CD8-positive, alpha-beta memory T cell (primary cell): ENCODE results near the gene GARIN5B. TPM values are rescaled to one million over a fixed set of nuclear protein-coding genes. Genes with fewer than 3 reads are reported as not detected.

ENCODE experiments used
- CTCF ChIA-PET: fragments of 350-600 bp; sonication (Branson Sonifier 250); formaldehyde crosslinking; loops from one replicate; lab custom pipeline; 2021; ENCODE audit warnings: antibody characterized with exemption; lab: Charles Lee
- POLR2A ChIA-PET: fragments of 350-600 bp; sonication (Branson Sonifier 250); formaldehyde crosslinking; loops from one replicate; lab custom pipeline; 2021; ENCODE audit warnings: antibody characterized with exemption; lab: Charles Lee
- DNase-seq, 5 donors: peaks; one replicate each; pipeline versions ENCODE4 v3.0.0 to v3.0.0-alpha.2; 2020 to 2022; ENCODE audit warnings: mixed read lengths in 1 of 5
- H3K27ac ChIP-seq: one replicate; pipeline ENCODE4 v1.7.0; 2013; ENCODE audit warnings: low read depth, mild to moderate bottlenecking, low read length, moderate library complexity
- H3K27me3 ChIP-seq: 2 replicates; pipeline ENCODE4 v1.7.0; 2013; ENCODE audit warnings: low read length, mild to moderate bottlenecking; ENCODE audit not compliant: insufficient read depth, poor library complexity, severe bottlenecking
- H3K36me3 ChIP-seq: 2 replicates; pipeline ENCODE4 v1.7.0; 2013; ENCODE audit warnings: mild to moderate bottlenecking, low read length, moderate library complexity; ENCODE audit not compliant: insufficient read depth
- H3K4me1 ChIP-seq: 2 replicates; pipeline ENCODE4 v1.7.0; 2013; ENCODE audit warnings: mild to moderate bottlenecking, low read length, moderate library complexity; ENCODE audit not compliant: insufficient read depth
- H3K4me3 ChIP-seq: 2 replicates; pipeline ENCODE4 v1.7.0; 2013; ENCODE audit warnings: mild to moderate bottlenecking, low read length
- H3K9me3 ChIP-seq: 2 replicates; pipeline ENCODE4 v1.7.0; 2013; ENCODE audit warnings: mild to moderate bottlenecking, low read length
- H3K27ac Mint-ChIP-seq, 8 donors: one replicate each; pipeline ENCODE4 v1.8.0; 2020 to 2021; ENCODE audit warnings: mixed read lengths in 8 of 8, mild to moderate bottlenecking in 6 of 8, inconsistent platforms in 3 of 8, moderate library complexity in 3 of 8
- H3K27me3 Mint-ChIP-seq, 2 donors: one replicate each; pipeline ENCODE4 v1.8.0; 2020 to 2021; ENCODE audit warnings: mixed read lengths in 2 of 2, mild to moderate bottlenecking in 1 of 2, moderate library complexity in 1 of 2
- H3K36me3 Mint-ChIP-seq, 3 donors: one replicate each; pipeline ENCODE4 v1.8.0; 2020 to 2021; ENCODE audit warnings: mixed read lengths in 3 of 3, inconsistent platforms in 1 of 3, mild to moderate bottlenecking in 1 of 3
- H3K4me1 Mint-ChIP-seq, 3 donors: one replicate each; pipeline ENCODE4 v1.8.0; 2020 to 2021; ENCODE audit warnings: mixed read lengths in 3 of 3, inconsistent platforms in 1 of 3, mild to moderate bottlenecking in 1 of 3
- H3K4me3 Mint-ChIP-seq, 7 donors: one replicate each; pipeline ENCODE4 v1.8.0; 2020 to 2021; ENCODE audit warnings: mixed read lengths in 7 of 7, mild to moderate bottlenecking in 6 of 7, moderate library complexity in 4 of 7, inconsistent platforms in 2 of 7
- H3K9me3 Mint-ChIP-seq, 5 donors: one replicate each; pipeline ENCODE4 v1.8.0; 2020 to 2022; ENCODE audit warnings: mixed read lengths in 5 of 5, mild to moderate bottlenecking in 3 of 5, moderate library complexity in 2 of 5, inconsistent platforms in 1 of 5
- polyA plus RNA-seq: library from polyadenylated mRNA; unstranded; fragments of 300-500 nt; fragmentation: Illumina TruSeq; gene quantifications from one replicate; pipeline ENCODE4 v1.2.3, GENCODE V29; 2021
- total RNA-seq, 2 experiments: library from RNA; stranded (reverse); gene quantifications; one replicate each; pipeline ENCODE4 v1.2.3, GENCODE V29; 2021

The GARIN5B gene
- total and polyA plus RNA-seq, 3 experiments from 2014 or later: not detected

DNA sequence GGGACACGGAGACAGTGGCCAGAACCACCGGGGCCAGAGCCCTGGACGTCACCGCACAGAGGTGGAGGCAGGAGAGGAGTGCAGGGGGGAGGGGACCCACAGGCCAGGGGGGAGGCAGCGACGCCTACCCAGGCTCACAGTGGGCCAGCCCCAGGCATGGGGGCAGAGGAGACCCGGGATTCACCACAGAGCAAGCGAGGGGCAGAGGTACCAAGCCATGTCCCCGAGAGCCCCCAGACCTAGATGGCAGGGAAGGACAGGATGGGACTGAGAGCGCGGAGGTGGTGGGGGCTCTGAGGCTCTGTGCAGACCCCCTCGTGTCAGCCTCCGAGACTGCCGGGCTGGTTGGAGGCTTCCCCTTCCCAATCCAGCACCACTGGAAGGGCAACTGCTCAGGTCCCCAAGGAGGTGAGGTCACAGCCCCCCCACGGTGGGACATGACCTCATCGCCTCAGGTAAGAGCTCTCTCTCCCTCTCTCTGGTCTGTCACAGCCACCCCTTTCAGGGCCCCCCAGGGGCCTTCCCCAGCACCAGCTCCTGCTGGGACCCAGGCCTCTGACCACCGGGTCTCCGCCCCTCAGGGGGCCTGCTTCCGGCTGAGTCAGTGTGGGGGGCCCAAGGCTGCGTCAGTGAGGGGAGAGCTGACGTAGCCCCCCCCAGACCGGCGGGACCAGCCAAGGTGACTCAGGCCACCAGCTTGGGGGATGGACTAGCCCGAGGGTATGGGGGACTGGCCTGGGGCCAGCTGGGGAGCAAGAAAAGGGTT lies 9.4 kb upstream of the GARIN5B start:
- H3K4me3 Mint-ChIP-seq: no peak overlapping the region
- Histone ChIP-seq H3K36me3 (no peaks in the 10 kb centered on the region), H3K4me1 (peaks cover 6% of the 10 kb centered on the region), H3K9me3 (no peaks in the 10 kb centered on the region), H3K4me3 (no peak overlapping the region), H3K27me3 (peaks cover 34% of the 10 kb centered on the region), H3K27ac (no peak overlapping the region)
- peaks cover 0 to 2% (median 0%) of the 10 kb centered on the region in 5 donors for H3K9me3 Mint-ChIP-seq
- ChIA-PET CTCF (interaction anchor here (0.9 kb wide), 1 partner anchor 12 kb away, joined by 3 read pairs; the partner anchor contains the start of gene TMEM238), POLR2A (no interaction called here)
- peak in 1 of 5 donors; percentile 62 for DNase-seq
- peaks cover 30 to 42% of the 10 kb centered on the region in 2 donors for H3K27me3 Mint-ChIP-seq
- H3K4me1 Mint-ChIP-seq: peaks cover 7 to 13% (median 8%) of the 10 kb centered on the region in 3 donors
- H3K27ac Mint-ChIP-seq: peak overlapping the region in 1 of 8 donors; percentile 25
- H3K36me3 Mint-ChIP-seq: peaks cover 0 to 4% (median 0%) of the 10 kb centered on the region in 3 donors

DNA sequence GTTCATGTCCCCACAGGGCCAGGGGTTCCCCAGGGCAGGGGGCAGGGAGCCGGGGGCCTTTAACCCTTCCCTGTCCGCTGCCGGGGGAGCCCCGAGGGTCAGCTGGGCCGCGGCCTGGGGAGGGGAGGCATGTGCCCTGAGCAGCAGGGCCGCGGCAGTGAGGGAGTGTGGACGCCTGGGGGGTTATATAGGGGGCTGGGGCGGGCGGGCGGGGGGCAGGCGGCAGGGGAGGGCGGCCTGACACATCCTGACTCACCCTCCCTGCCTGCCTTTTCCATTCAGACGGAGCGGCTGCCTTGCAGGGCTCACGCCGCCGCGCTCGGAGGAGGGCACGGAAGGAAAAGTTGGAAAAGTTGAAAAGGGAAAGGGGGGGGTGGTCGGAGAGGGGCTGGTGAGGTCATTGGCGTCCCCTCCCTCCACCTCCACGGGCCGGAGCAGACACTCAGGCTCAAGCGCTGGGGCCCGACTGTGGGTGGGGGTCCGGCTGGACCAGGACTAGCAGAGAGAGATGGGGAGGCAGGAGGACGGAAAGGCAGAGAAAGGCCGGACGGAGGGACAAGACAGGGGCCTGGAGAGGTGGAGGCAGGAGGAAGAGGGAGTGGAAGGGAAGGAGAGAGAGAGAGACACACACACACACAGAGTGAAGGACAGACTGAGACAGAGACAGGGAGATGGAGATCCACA lies 7.4 kb upstream of the GARIN5B start, which contains the start of gene IL11:
Gene IL11, minus strand, starts transcription at position 159 of the 684 bp plus-strand sequence. Its CDS starts 153 bp downstream, at position 6.
- Mint-ChIP-seq H3K27me3 (peaks cover 30 to 52% of the 10 kb centered on the region in 2 donors), H3K36me3 (peaks cover 0 to 4% (median 0%) of the 10 kb centered on the region in 3 donors), H3K9me3 (peaks cover 0 to 2% (median 0%) of the 10 kb centered on the region in 5 donors), H3K27ac (peak within 1 kb of the TSS in 4 of 8 donors; percentile 9 to 71 (median 49)), H3K4me3 (peak within 1 kb of the TSS; percentile 36 to 75 (median 71)), H3K4me1 (peaks cover 7 to 13% (median 8%) of the 10 kb centered on the region in 3 donors)
- H3K36me3 ChIP-seq: no peaks in the 10 kb centered on the region
- H3K4me3 ChIP-seq: no peak within 1 kb of the TSS
- no peaks in the 10 kb centered on the region for H3K9me3 ChIP-seq
- peaks cover 30% of the 10 kb centered on the region for H3K27me3 ChIP-seq
- CTCF ChIA-PET: no interaction called here
- POLR2A ChIA-PET: no interaction called here
- no peak for DNase-seq
- peaks cover 6% of the 10 kb centered on the region for H3K4me1 ChIP-seq
- H3K27ac ChIP-seq: no peak within 1 kb of the TSS

DNA sequence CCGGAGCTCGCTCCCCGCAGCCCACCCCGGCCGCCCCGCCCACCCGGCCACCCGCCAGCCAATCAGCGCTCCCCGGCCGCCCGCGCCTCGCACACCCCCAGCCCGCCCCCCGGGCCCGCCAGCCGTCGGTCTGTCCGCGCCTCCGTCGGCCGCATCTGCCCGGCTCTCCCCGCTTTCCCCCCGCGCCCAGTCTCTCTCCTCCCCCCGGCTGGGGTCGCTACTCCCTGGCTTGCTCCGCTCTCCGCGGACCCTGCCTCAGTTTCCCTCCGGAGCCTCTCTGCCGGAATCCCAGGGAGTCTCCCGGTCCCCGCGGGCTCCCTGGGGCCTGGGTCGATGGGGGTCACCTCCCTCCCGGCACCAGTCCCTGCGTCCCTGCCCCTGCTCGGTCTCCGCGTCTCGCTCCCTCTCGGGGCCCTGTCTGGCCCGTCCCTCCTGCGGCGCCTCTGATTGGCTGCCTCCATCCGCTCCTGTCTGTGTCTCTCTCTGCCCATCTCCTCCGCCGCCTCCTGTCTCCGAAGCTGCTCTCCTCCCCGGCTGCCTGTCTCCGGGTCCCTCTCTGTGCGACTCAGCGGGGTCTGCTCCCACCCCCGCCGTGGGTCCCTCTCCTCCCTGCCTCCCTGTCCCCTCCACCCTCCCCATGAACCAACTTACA lies 6.7 kb upstream of the GARIN5B start:
- H3K36me3 Mint-ChIP-seq: peaks cover 0 to 4% (median 0%) of the 10 kb centered on the region in 3 donors
- ChIA-PET POLR2A (interaction anchor here (0.6 kb wide), 1 partner anchor 102 kb away, joined by 5 read pairs; no protein-coding TSS in a partner anchor), CTCF (no interaction called here)
- peaks cover 7 to 13% (median 8%) of the 10 kb centered on the region in 3 donors for H3K4me1 Mint-ChIP-seq
- Histone ChIP-seq H3K27me3 (peaks cover 27% of the 10 kb centered on the region), H3K9me3 (no peaks in the 10 kb centered on the region), H3K4me1 (peaks cover 6% of the 10 kb centered on the region), H3K4me3 (no peak overlapping the region), H3K36me3 (no peaks in the 10 kb centered on the region), H3K27ac (no peak overlapping the region)
- peak overlapping the region in 6 of 7 donors; percentile 36 to 75 (median 72) for H3K4me3 Mint-ChIP-seq
- H3K27ac Mint-ChIP-seq: peak overlapping the region in 2 of 8 donors; percentile 35 to 63
- peaks cover 28 to 55% of the 10 kb centered on the region in 2 donors for H3K27me3 Mint-ChIP-seq
- peaks cover 0 to 2% (median 0%) of the 10 kb centered on the region in 5 donors for H3K9me3 Mint-ChIP-seq
- peak in 4 of 5 donors; percentile 22 to 31 (median 24) for DNase-seq

DNA sequence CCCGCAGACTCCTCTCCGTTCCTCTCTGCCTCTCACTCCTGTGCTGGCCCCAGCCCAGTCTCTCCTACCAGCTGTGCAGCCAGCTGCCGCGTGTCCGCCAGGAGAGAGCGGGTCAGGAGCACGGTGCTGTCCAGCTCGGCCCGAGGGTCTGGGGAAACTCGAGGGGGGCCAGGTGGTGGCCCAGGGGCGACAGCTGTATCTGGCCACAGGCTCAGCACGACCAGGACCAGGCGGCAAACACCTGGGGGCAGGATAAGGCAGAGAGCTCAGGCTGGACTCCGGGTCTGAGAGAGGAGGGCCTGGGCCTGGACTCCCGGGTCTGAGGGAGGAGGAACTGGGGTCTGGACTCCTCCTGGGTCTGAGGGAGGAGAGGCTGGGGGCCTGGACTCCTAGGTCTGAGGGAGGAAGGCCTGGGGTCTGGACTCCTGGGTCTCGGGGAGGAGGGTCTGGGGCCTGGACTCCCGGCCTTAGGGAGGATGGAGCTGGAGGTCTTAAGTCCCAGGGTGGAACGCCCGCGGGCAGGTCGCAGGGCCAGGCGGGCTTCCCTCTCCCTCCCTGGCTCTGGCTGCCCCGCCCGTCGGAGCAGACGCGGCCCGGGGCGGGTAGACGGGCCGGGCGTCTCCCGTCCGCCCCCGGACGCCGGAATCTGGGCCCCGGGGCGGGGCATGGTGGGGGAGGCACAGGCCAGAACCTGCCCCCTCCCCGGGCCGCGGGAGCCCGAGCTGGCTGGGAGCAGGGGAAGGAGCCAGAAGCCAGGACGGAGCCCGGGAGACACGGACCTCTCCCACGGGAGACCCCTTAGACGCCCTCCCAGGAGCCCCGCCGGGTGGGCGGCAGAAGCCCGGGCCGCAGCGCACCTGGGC lies 5.9 kb upstream of the GARIN5B start:
- ChIA-PET CTCF (interaction anchor here (1.1 kb wide), 1 partner anchor 76 kb away, joined by 3 read pairs; no protein-coding TSS in a partner anchor), POLR2A (interaction anchor here (0.6 kb wide), 1 partner anchor 101 kb away, joined by 5 read pairs; no protein-coding TSS in a partner anchor)
- no peak overlapping the region for H3K27ac Mint-ChIP-seq
- H3K9me3 Mint-ChIP-seq: peaks cover 0 to 2% (median 0%) of the 10 kb centered on the region in 5 donors
- Histone ChIP-seq H3K27me3 (peaks cover 27% of the 10 kb centered on the region), H3K36me3 (no peaks in the 10 kb centered on the region), H3K4me3 (no peak overlapping the region), H3K27ac (no peak overlapping the region), H3K9me3 (no peaks in the 10 kb centered on the region), H3K4me1 (peaks cover 6% of the 10 kb centered on the region)
- DNase-seq: peak in 1 of 5 donors; percentile 21
- H3K27me3 Mint-ChIP-seq: peaks cover 27 to 53% of the 10 kb centered on the region in 2 donors
- H3K4me3 Mint-ChIP-seq: peak overlapping the region in 2 of 7 donors; percentile 5 to 54
- peaks cover 7 to 12% (median 8%) of the 10 kb centered on the region in 3 donors for H3K4me1 Mint-ChIP-seq
- H3K36me3 Mint-ChIP-seq: peaks cover 0 to 4% (median 0%) of the 10 kb centered on the region in 3 donors

DNA sequence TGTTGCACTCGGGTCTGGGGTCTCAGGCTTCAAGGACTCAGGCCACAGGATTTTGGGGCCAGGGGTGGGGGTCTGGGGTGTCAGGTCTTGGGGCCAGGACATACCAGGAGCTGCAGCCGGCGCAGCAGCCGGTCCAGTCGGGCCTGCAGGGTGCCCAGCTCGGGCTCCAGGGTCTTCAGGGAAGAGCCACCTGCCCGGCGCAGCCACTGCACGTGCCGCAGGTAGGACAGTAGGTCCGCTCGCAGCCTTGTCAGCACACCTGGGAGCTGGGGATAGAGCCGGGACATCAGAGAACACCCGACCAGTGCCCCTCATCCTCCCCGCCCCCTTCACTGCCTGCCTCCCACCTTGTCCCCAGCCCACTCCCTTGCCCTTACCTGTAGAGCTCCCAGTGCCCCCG lies 5.0 kb upstream of the GARIN5B start:
- DNase-seq: no peak
- no peak overlapping the region for H3K27ac ChIP-seq
- H3K27me3 ChIP-seq: peaks cover 27% of the 10 kb centered on the region
- no peaks in the 10 kb centered on the region for H3K9me3 ChIP-seq
- no peaks in the 10 kb centered on the region for H3K36me3 ChIP-seq
- peaks cover 6% of the 10 kb centered on the region for H3K4me1 ChIP-seq
- no peak overlapping the region for H3K27ac Mint-ChIP-seq
- H3K4me3 Mint-ChIP-seq: peak overlapping the region in 1 of 7 donors; percentile 5
- peaks cover 0 to 2% (median 0%) of the 10 kb centered on the region in 5 donors for H3K9me3 Mint-ChIP-seq
- H3K4me3 ChIP-seq: no peak overlapping the region
- H3K27me3 Mint-ChIP-seq: peaks cover 23 to 48% of the 10 kb centered on the region in 2 donors
- ChIA-PET CTCF (interaction anchor here (1.1 kb wide), 1 partner anchor 75 kb away, joined by 3 read pairs; no protein-coding TSS in a partner anchor), POLR2A (no interaction called here)
- H3K36me3 Mint-ChIP-seq: peaks cover 0 to 4% (median 0%) of the 10 kb centered on the region in 3 donors
- peaks cover 4 to 7% (median 5%) of the 10 kb centered on the region in 3 donors for H3K4me1 Mint-ChIP-seq

DNA sequence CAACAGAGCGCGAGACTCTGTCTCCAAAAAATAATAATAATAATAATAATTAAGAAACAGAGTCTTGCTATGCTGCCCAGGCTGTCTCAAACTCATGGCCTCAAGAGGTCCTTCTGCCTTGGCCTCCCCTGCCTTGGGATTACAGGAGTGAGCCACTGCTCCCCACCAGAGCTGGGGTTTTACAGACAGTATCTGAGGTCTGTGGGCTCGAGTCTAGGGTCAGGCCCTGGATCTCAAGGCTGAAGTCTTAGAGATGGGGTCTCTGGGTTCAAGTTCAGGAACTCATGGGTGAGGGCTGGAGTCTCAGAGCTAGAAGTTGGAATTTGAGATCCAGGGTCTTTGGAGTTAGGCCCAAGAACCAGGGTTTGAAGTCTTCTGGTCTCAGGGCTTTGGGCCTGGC lies 3.7 kb upstream of the GARIN5B start:
- no peaks in the 10 kb centered on the region for H3K9me3 ChIP-seq
- CTCF ChIA-PET: interaction anchor here (1.1 kb wide), 1 partner anchor 65 kb away, joined by 3 read pairs; no protein-coding TSS in a partner anchor
- H3K4me1 Mint-ChIP-seq: peaks cover 4 to 7% (median 5%) of the 10 kb centered on the region in 3 donors
- peaks cover 0 to 4% (median 0%) of the 10 kb centered on the region in 3 donors for H3K36me3 Mint-ChIP-seq
- H3K9me3 Mint-ChIP-seq: peaks cover 0 to 2% (median 0%) of the 10 kb centered on the region in 5 donors
- no peak overlapping the region for H3K27ac ChIP-seq
- no peak overlapping the region for H3K27ac Mint-ChIP-seq
- H3K27me3 ChIP-seq: peaks cover 15% of the 10 kb centered on the region
- POLR2A ChIA-PET: interaction anchor here (0.6 kb wide), 1 partner anchor 47 kb away, joined by 7 read pairs; no protein-coding TSS in a partner anchor
- H3K4me3 ChIP-seq: no peak overlapping the region
- H3K4me3 Mint-ChIP-seq: no peak overlapping the region
- H3K36me3 ChIP-seq: no peaks in the 10 kb centered on the region
- H3K4me1 ChIP-seq: peaks cover 6% of the 10 kb centered on the region
- H3K27me3 Mint-ChIP-seq: peaks cover 17 to 41% of the 10 kb centered on the region in 2 donors
- no peak for DNase-seq
